AG08396 (cell line): ENCODE results near the gene NMT2.

Experiments
- DNase-seq: peaks from one replicate; pipeline ENCODE4 v3.0.0; 2012; ENCODE audit warnings: low spot score, mixed read lengths

NMT2 gene

DNA sequence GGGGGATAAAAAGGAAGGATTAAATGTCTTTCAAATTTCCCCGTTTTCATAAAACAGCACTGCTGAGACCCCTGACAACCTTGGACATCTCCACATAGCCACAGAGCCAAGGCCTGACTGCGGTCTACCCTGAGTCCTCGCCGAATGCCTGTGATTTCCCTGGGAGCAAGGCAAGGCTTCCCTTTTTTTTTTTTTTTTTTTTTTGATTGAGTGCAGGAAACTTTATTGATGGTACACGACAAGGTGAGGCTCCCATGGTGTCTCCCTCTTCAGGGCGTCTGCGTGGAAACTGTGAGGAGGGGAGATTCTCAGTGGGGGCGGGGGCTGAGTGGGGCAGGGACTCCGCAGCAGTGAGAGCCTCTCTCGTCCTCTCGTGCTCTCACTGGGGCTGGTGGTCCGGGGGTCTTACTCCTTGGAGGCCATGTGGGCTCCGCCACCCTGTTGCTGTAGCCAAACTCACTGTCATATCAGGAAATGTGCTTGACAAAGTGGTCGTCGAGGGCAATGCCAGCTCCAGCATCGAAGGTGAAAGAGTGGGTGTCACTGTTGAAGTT, 75.6 kb downstream of the NMT2 start:
- DNase-seq = no peak

- DNase-seq = no peak
These were observed 77.1 kb downstream of the NMT2 start for GRCh38 chr10:15091418-15091817.

GRCh38 chr10:15088428-15089261, 79.8 kb downstream of the NMT2 start, which contains the start of gene ACBD7:
Gene ACBD7, minus strand, starts transcription at chr10:15088776. Its CDS starts 48 bp downstream, at chr10:15088728.
- peak; percentile 96 for DNase-seq

DNA sequence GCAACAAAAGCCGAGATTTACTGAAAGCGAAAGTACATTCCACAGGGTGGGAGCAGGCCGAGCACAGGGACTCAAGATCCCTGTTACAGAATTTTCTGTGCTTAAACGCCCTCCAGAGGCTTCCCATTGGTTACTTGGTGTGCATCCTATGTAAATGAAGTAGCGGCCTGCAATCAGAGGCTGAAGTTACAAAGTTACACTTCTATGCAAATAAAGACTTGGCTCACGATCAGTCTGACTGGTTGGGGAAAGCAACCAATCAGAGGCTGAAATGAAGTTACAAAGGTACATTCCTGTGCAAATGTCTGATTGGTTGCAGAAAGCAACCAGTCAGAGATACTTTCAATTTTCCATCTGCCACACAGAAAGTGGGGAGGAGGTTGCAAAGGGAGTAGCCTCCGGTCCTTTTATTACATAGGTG, 84.0 kb downstream of the NMT2 start:
- DNase-seq = peak; percentile 82

GRCh38 chr10:15083674-15084501, 84.6 kb downstream of the NMT2 start:
- DNase-seq = peak; percentile 17

- DNase-seq = no peak
These were observed 93.1 kb downstream of the NMT2 start for GRCh38 chr10:15075421-15075820.

GRCh38 chr10:15072358-15072757, 96.1 kb downstream of the NMT2 start:
- DNase-seq = no peak

DNA sequence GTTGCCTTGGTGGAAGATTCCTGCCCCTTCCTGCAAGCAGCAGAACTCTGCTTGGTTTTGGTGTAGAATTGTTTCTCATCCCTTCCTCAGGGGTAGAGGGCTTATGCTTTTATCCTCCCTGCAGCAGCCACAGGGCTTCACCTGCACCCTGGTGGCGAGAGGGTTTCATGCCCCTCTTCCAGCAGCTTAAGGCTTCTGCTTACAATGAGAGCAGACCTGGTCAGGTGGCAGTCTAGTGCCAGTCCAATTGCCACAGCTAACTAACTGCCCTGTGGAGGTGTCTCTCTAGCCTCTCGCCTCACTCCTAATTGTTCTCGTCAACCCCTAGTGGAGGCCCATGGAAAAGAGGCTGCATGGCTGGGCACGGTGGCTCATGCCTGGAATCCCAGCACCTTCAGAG, 99.3 kb downstream of the NMT2 start:
- DNase-seq = no peak

DNA sequence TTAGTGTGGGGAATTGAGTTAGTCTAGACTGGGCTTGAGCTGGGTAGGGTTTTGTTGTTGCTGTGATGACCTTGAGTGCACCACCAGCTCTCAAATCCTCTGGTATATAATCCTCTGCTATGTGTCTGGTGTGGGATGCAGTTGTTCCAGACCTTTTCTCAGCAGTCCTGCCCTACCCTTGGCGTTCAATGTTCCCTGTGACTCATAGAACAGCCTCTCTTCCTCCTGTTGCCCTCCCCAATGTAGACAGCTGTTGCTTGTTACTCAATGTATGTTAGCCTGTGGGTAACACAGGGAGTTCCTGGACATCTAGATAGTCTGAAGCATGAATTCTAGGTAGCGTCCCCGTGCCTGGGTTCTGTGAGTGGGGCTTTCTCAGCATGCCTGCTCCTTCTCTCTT, 99.7 kb downstream of the NMT2 start:
- peak; percentile 32 for DNase-seq

- no peak for DNase-seq
These were observed 101.3 kb downstream of the NMT2 start for GRCh38 chr10:15067154-15067553.

DNA sequence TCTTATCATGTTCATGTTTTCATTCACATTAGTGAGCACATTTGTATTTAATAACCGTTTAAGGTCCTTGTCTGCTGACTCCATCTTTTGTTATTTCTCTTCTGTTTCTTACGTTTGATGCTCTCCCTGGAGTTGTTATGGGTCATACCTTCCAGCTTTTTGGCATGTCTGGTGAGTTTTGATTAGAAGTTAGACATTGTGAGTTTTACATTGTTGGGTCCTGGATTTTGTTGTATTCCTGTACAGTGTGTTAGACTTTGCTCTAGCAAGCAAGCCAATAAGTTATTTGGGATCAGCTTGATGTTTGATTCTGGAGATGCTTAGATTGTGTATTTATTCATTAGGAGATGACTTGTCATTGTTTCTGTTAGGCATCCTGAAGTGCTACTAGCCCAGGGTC, 107.9 kb downstream of the NMT2 start:
- DNase-seq = no peak

- DNase-seq = no peak
These were observed 108.6 kb downstream of the NMT2 start for GRCh38 chr10:15059914-15060313.

- DNase-seq = no peak
These were observed 109.8 kb downstream of the NMT2 start for GRCh38 chr10:15058689-15059088.
